Activated CD8-positive, alpha-beta memory T cell treated with anti-CD3 and anti-CD28 coated beads, Interleukin-2, amount 50 U/mL, for 24 hours (primary cell): Measurements from ENCODE around the gene CCDC82.
"Not testable (repeated sequence)": the region's sequence is repeated elsewhere in the genome, so short reads cannot be mapped to it uniquely, and the experiment has no call there.

Experiments
- DNase-seq: peaks from one replicate; pipeline ENCODE4 v3.0.0-alpha.2; 2020; ENCODE audit errors: extremely low read depth

Gene CCDC82

GRCh38 chr11:96389720-96390487 lies at the start of gene CCDC82, which contains the start of gene JRKL:
Gene CCDC82 (minus strand): TSS chr11:96389912. CDS start chr11:96384747, 5,165 bp downstream.
Gene JRKL (plus strand): TSS chr11:96390013. CDS start chr11:96390650, 637 bp downstream.
- DNase-seq: peak; percentile 95

- not testable (repeated sequence) for DNase-seq
Observed at GRCh38 chr11:96432654-96433053, 42.9 kb upstream of the CCDC82 start.

- DNase-seq: no peak
Observed at GRCh38 chr11:96430668-96431067, 41.0 kb upstream of the CCDC82 start.

- DNase-seq: no peak
Observed at GRCh38 chr11:96424693-96425092, 35.0 kb upstream of the CCDC82 start.

- no peak for DNase-seq
Observed at GRCh38 chr11:96413408-96413807, 23.7 kb upstream of the CCDC82 start.

GRCh38 chr11:96412761-96413381 lies 23.2 kb upstream of the CCDC82 start:
- DNase-seq: no peak

GRCh38 chr11:96411412-96411811 lies 21.7 kb upstream of the CCDC82 start:
- not testable (repeated sequence) for DNase-seq

- DNase-seq: no peak
Observed at GRCh38 chr11:96400697-96401096, 11.0 kb upstream of the CCDC82 start.

GRCh38 chr11:96397863-96398262 lies 8.2 kb upstream of the CCDC82 start:
- DNase-seq: no peak

- DNase-seq: no peak
Observed at GRCh38 chr11:96396637-96397036, 6.9 kb upstream of the CCDC82 start.

- DNase-seq: no peak
Observed at GRCh38 chr11:96394773-96395172, 5.1 kb upstream of the CCDC82 start.

GRCh38 chr11:96393753-96394348 lies 4.1 kb upstream of the CCDC82 start:
- no peak for DNase-seq

GRCh38 chr11:96391698-96392307 lies 2.1 kb upstream of the CCDC82 start:
- DNase-seq: no peak

GRCh38 chr11:96390488-96390792 lies 728 bp upstream of the CCDC82 start:
- no peak for DNase-seq

GRCh38 chr11:96388891-96389719 lies 607 bp downstream of the CCDC82 start:
- DNase-seq: no peak

GRCh38 chr11:96385187-96385586 lies 4.5 kb downstream of the CCDC82 start:
- DNase-seq: no peak

GRCh38 chr11:96384156-96384555 lies 5.6 kb downstream of the CCDC82 start:
- no peak for DNase-seq

GRCh38 chr11:96376796-96377195 lies 12.9 kb downstream of the CCDC82 start:
- no peak for DNase-seq

GRCh38 chr11:96373826-96374225 lies 15.9 kb downstream of the CCDC82 start:
- no peak for DNase-seq

- DNase-seq: no peak
Observed at GRCh38 chr11:96367342-96367741, 22.4 kb downstream of the CCDC82 start.

- DNase-seq: no peak
Observed at GRCh38 chr11:96366024-96366423, 23.7 kb downstream of the CCDC82 start.

GRCh38 chr11:96365493-96365892 lies 24.2 kb downstream of the CCDC82 start:
- no peak for DNase-seq
